HG03439 (cell line): ENCODE results near the gene POLL.
"Not testable (repeated sequence)": the region's sequence is repeated elsewhere in the genome, so short reads cannot be mapped to it uniquely, and the experiment has no call there.

Experiments
- ATAC-seq: cut with Tn5 transposase; IDR thresholded peaks from one replicate; pipeline ENCODE4 v1.9.1; 2021; ENCODE audit warnings: mild to moderate bottlenecking, moderate library complexity; ENCODE audit not compliant: unreplicated experiment

Gene POLL

DNA sequence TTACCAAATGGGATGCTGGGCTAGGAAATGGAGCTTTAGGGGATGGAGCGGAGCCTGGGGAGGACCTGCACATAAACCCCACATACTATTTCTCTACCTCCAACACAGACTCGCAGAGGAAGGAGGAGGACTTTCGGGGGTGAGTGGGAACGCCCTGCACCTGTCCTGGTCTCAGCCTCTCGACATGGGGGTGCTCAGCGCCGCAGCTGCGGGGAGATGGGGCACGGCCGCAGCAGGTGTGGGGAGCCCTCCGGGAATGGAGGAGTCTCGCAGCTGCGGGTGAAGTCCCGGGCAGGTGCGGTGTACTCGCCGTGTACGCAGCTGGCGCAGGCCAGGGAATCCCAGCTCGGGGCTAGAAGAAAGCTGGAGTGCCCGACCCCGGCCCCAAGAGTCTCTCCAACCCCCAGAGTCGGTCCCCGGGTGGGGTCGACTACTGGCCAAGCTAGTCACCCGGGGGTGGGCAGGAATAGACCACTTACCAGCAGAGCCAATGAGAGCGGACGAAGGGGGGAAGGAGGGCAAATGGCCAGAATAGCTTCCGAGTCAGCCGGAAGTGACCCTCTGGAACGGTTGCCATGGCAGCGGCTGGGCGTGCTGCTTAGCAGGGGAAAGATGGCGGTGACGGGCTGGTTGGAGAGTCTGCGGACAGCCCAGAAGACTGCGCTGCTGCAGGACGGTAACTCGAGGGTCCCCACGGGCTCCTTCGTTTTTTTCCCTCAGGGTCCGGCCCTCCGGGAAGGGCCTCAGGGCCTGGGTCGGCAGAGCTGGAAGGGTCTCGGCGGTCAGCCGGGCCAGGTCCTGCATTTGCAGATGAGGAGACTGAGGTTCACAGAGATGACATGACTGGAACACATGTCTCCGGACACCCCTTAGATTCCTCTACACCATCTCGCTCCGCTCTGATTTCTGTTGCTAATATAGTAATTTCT, at the start of gene POLL, which contains the start of gene DPCD:
POLL (minus strand) TSS at position 533 of the 929 bp plus-strand sequence. CDS start 897 bp downstream, outside the sequence.
DPCD (plus strand) TSS at position 597 of the 929 bp plus-strand sequence; CDS start at position 613, 16 bp downstream.
- peak; percentile 93 for ATAC-seq

GRCh38 chr10:101633510-101633909, 45.5 kb upstream of the POLL start:
- not testable (repeated sequence) for ATAC-seq

GRCh38 chr10:101631821-101632475, 43.9 kb upstream of the POLL start:
- ATAC-seq: no peak

- ATAC-seq: no peak
Observed at GRCh38 chr10:101630633-101630920, 42.5 kb upstream of the POLL start.

DNA sequence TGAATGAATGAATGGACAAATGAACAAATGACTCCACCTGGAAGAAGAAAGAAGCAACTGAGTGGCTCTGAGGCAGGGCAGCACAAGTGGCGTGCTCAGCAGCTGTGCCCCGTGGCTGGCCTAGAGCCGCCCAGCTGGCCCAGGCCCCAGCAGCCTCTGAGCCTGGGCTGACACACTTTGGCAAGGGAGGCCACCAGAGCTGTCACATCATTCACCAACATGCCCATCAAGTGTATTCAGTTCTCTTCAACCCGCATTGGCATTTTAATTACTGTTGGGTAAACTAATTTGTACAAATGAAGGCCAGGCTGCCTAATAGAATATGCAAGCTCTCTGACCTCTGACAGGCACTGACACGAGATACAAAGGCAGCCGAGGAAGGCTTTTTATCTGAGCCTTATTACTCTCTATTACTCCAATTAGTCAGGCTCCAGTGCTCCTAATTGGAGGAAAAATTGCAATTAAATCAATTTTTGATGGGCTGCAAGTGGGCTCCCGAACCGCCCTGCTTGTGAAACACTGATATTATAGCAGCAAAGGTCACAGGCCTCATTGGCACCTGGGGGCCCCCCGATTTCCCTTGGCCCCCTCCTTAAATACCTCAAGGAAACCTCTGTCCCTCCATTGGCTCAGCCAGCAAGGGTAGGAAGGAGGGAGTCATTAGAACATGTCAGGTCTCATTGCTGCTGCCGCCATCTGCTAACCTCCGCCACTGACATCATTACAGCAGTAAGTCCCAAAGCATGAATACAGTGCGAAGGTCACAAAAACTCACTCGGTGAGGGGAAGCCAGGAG, 42.0 kb upstream of the POLL start:
- ATAC-seq: no peak

GRCh38 chr10:101625821-101626412, 37.9 kb upstream of the POLL start:
- ATAC-seq: no peak

GRCh38 chr10:101624526-101625102, 36.6 kb upstream of the POLL start:
- ATAC-seq: no peak

DNA sequence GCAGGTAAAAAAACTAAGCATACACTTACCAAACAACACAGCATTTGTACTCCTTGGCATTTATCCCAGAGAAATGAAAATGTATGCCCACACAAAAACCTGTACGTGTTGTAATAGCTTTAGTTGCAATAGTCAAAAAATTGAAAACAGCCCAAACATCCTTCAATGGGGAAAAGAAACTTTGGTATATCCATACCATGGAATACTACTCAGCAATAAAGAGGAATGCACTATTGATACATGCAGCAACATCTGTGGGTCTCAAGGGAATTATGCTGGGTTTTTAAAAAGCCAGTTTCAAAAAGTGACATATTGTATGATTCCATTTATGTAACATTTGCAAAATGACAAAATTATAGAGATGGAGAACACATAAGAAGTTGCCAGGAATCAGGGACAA, 35.5 kb upstream of the POLL start:
- no peak for ATAC-seq

GRCh38 chr10:101619983-101620382, 31.9 kb upstream of the POLL start:
- no peak for ATAC-seq

- ATAC-seq: no peak
Observed at GRCh38 chr10:101618871-101619270, 30.8 kb upstream of the POLL start.

- ATAC-seq: no peak
Observed at GRCh38 chr10:101617824-101618568, 29.9 kb upstream of the POLL start.

DNA sequence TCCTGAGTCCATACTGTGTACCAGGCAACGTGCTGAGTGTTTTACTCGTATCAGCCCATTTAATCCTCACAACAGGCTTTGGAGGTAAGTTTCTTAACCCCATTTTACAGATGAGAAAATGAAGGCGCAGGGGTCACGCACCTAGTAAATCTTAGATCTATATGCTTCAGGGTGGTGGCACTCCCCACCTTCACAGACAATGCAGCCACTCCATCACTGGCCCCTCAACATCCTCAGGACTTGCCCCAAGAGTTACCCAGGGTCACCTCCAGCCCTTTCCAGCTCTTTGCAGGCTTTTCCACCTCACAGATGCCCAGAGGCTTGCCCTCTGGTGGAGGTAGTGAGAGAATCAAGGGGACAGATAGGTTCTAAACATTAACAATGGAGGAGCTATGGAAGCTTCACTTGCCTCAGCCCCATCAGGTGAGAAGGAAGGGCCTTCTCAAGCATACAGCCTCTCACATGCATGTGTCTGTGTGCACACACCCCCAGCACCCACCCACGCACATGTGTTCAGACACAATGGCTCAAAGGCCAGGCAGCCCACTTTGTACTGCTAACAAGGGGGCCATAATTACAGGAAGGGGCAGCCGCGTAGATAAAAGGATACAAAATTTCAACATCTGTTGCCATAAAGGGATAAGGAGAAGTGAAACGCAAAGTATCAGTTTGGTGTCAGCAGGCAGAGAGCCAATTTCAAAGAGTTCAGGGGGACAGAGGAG, 29.2 kb upstream of the POLL start:
- no peak for ATAC-seq

- no peak for ATAC-seq
Observed at GRCh38 chr10:101616415-101617101, 28.5 kb upstream of the POLL start.

DNA sequence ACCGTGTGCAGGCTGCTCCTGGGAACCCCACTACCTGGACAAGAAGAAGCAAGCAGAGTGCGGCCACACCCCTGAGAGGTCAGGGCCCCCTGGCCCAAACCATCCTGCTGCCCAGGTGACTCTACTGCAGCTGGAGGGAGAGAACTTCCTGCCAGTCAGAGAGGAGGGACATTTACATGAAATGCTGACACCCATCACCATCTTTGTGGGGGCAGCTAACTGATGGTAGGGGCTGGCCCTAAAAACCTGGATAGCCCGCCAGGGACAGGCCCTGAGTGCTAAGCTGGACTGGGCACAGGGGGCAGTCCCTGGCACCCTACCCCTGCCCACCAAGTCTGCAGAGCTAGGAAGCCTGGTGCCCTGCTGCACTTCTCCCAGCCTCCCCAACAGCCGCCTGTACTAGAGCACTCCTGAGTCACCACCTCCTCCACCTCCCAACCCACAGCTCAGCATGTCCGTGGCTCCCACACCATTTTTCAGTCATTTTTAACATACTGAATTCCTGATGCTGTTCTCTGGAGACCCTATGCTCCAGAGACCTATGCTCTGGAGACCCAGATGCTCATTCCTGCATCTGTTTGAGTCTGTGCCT, 27.6 kb upstream of the POLL start:
- no peak for ATAC-seq

DNA sequence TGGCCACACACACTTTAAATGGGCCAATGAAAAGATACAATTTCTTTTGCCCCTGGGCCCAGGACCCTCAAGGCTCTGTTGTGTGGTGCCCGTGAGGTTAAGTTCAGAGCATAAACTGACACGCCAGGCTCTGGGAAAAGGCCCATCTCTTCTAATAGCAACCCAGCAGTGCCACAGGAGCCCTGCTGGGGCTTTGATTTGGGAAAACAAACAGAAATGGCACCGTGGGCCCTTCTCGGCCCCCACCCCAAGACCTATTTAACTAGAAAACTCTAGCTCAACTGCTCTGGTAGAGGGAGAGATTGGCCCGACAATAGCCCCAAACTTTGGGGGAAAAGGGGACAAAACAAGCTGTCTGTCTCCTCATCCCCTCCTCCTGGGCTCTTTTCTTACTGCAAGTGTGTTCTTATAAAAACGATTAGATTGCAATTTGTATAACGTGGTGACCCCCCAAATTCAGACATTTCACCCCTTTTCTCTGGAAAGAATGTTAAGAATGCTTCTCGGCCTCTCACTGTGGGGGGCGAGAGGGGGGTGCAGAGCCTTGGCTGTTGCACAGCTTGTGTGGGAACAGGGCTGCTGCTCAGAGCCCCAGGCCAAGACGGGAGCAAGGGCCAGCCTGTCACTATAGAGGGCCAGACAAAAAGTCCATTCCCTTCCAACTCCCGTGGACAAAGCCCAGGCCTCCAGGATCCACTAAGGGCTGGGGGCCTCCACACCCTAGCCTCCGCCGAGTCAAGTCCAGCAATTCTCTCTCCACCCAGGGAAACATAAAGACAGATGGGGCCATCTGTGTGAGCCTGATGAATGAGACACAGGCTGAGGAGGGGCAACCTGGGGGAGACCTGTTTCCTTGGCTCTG, 26.8 kb upstream of the POLL start:
- no peak for ATAC-seq

DNA sequence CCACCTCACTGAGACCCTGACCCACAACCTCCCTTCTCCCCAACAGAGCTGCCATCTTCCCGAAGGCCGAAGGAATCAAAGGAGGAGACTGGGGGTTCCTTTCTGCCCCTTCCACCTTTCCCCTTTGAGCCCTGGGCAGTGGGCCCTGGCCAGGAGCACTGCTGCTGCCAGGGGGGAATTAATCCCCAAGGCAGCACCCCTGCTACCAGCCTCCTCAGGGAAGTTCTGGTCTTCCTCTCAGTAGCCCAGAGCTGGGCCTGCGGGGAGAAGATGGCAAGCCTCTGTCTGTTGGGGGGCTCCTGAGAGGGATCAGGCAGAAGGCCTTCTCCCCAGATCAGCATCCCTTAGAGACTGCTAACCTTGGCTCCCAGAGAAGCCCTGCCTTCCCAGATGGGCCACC, 25.6 kb upstream of the POLL start:
- ATAC-seq: no peak

GRCh38 chr10:101612872-101613271, 24.8 kb upstream of the POLL start:
- no peak for ATAC-seq
